ELR (cell line): ENCODE data around the gene TCF4.
A peak's percentile ranks its signal among the peaks of the same experiment; 100 is the strongest.

Source experiments
- DNase-seq: peaks from one replicate; pipeline ENCODE4 v3.0.0-alpha.2; 2015; ENCODE audit warnings: low read depth

TCF4 gene

GRCh38 chr18:55439056-55439455 is 148.9 kb downstream of the TCF4 start:
- no peak for DNase-seq

- no peak for DNase-seq
Measured at GRCh38 chr18:55435592-55435991, 152.4 kb downstream of the TCF4 start.

GRCh38 chr18:55433648-55434047 is 154.3 kb downstream of the TCF4 start:
- no peak for DNase-seq

GRCh38 chr18:55433140-55433539 is 154.9 kb downstream of the TCF4 start:
- no peak for DNase-seq

GRCh38 chr18:55432307-55433040 is 155.5 kb downstream of the TCF4 start:
- DNase-seq = no peak

- DNase-seq = no peak
Measured at GRCh38 chr18:55430026-55430425, 158.0 kb downstream of the TCF4 start.

GRCh38 chr18:55427951-55428350 is 160.0 kb downstream of the TCF4 start:
- DNase-seq = no peak

GRCh38 chr18:55425698-55426097 is 162.3 kb downstream of the TCF4 start:
- no peak for DNase-seq

GRCh38 chr18:55422456-55423180 is 165.4 kb downstream of the TCF4 start:
- peak; percentile 58 for DNase-seq

GRCh38 chr18:55421615-55422419 is 166.2 kb downstream of the TCF4 start:
- DNase-seq = peak; percentile 64

- no peak for DNase-seq
Measured at GRCh38 chr18:55421308-55421614, 166.7 kb downstream of the TCF4 start.

- no peak for DNase-seq
Measured at GRCh38 chr18:55420665-55421307, 167.2 kb downstream of the TCF4 start.

GRCh38 chr18:55419947-55420664 is 167.9 kb downstream of the TCF4 start:
- peak; percentile 65 for DNase-seq

GRCh38 chr18:55419132-55419946 is 168.7 kb downstream of the TCF4 start:
- no peak for DNase-seq

- DNase-seq = no peak
Measured at GRCh38 chr18:55418439-55418838, 169.6 kb downstream of the TCF4 start.

GRCh38 chr18:55416791-55417190 is 171.2 kb downstream of the TCF4 start:
- no peak for DNase-seq

- DNase-seq = peak; percentile 83
Measured at GRCh38 chr18:55415258-55415871, 172.6 kb downstream of the TCF4 start.

GRCh38 chr18:55414475-55414874 is 173.5 kb downstream of the TCF4 start:
- DNase-seq = no peak

GRCh38 chr18:55413474-55413873 is 174.5 kb downstream of the TCF4 start:
- peak; percentile 65 for DNase-seq

GRCh38 chr18:55407774-55408535 is 180.0 kb downstream of the TCF4 start:
- no peak for DNase-seq
